HepG2 (cell line): ENCODE data around the gene FN1. TPM values are rescaled to one million over a fixed set of nuclear protein-coding genes. Genes with fewer than 3 reads are reported as not detected.
A peak's percentile ranks its signal among the peaks of the same experiment; 100 is the strongest.

ENCODE experiments used
- DRAP1 ChIP-seq: IDR thresholded peaks from 2 replicates; pipeline ENCODE4 v1.6.1; 2016; ENCODE audit warnings: missing genetic modification reagents, missing compliant biosample characterization
- GATAD2A ChIP-seq: IDR thresholded peaks from 2 replicates; pipeline ENCODE4 v1.6.1; 2016
- KLF15 ChIP-seq: sonication (generic); formaldehyde crosslinking; IDR thresholded peaks from 2 replicates; pipeline ENCODE4 v1.8.1; 2023; ENCODE audit warnings: borderline replicate concordance, mild to moderate bottlenecking, inconsistent platforms, missing genetic modification reagents, mixed read lengths
- MAFK ChIP-seq, 2 experiments: IDR thresholded peaks in 1 of 2; conservative IDR thresholded peaks in 1 of 2; 2 replicates each; pipeline ENCODE4 v1.6.1; 2011; ENCODE audit warnings: improper control_type of control experiment in 2 of 2, low read length in 2 of 2
- MIER2 ChIP-seq: IDR thresholded peaks from 2 replicates; pipeline ENCODE4 v1.6.1; 2016; ENCODE audit warnings: missing biosample characterization, missing genetic modification reagents
- MLX ChIP-seq: IDR thresholded peaks from 2 replicates; pipeline ENCODE4 v1.6.1; 2016
- MTA1 ChIP-seq: sonication (generic); formaldehyde crosslinking; IDR thresholded peaks from 2 replicates; pipeline ENCODE4 v1.4.0; 2020; ENCODE audit warnings: missing genetic modification reagents, mild to moderate bottlenecking, borderline replicate concordance
- MTF1 ChIP-seq: sonication (generic); formaldehyde crosslinking; IDR thresholded peaks from 2 replicates; pipeline ENCODE4 v1.5.0; 2020; ENCODE audit warnings: missing genetic modification reagents
- PRDM4 ChIP-seq: sonication (generic); formaldehyde crosslinking; IDR thresholded peaks from 2 replicates; pipeline ENCODE4 v1.9.0; 2021; ENCODE audit warnings: missing genetic modification reagents, borderline replicate concordance
- RCOR2 ChIP-seq: IDR thresholded peaks from 2 replicates; pipeline ENCODE4 v1.6.1; 2016; ENCODE audit warnings: missing biosample characterization, missing genetic modification reagents
- REPIN1 ChIP-seq: sonication (generic); formaldehyde crosslinking; IDR thresholded peaks from 2 replicates; pipeline ENCODE4 v1.8.0; 2022; ENCODE audit warnings: missing genetic modification reagents, low read depth, mild to moderate bottlenecking, borderline replicate concordance
- RFXANK ChIP-seq: IDR thresholded peaks from 2 replicates; pipeline ENCODE4 v1.6.1; 2016
- SCMH1 ChIP-seq: sonication (generic); formaldehyde crosslinking; IDR thresholded peaks from 2 replicates; pipeline ENCODE4 v1.9.0; 2021; ENCODE audit warnings: missing genetic modification reagents, mild to moderate bottlenecking, borderline replicate concordance
- SIX4 ChIP-seq: sonication (generic); formaldehyde crosslinking; IDR thresholded peaks from 2 replicates; pipeline ENCODE4 v1.4.0; 2020; ENCODE audit warnings: missing genetic modification reagents
- TCF7 ChIP-seq: sonication (generic); IDR thresholded peaks from 2 replicates; pipeline ENCODE4 v1.6.1; 2016; ENCODE audit warnings: antibody characterized with exemption, low read depth
- TOPORS ChIP-seq: sonication (generic); formaldehyde crosslinking; IDR thresholded peaks from 2 replicates; pipeline ENCODE4 v1.8.0; 2023; ENCODE audit warnings: mild to moderate bottlenecking, missing genetic modification reagents
- ZBTB4 ChIP-seq: sonication (generic); formaldehyde crosslinking; IDR thresholded peaks from 2 replicates; pipeline ENCODE4 v1.4.0; 2020; ENCODE audit warnings: missing genetic modification reagents, mild to moderate bottlenecking, borderline replicate concordance
- ZBTB8A ChIP-seq: sonication (generic); formaldehyde crosslinking; IDR thresholded peaks from 2 replicates; pipeline ENCODE4 v1.4.0; 2020; ENCODE audit warnings: mild to moderate bottlenecking, low read depth, missing genetic modification reagents, borderline replicate concordance
- ZNF274 ChIP-seq: sonication (generic); formaldehyde crosslinking; IDR thresholded peaks from 2 replicates; pipeline ENCODE4 v1.5.1; 2020; ENCODE audit warnings: mild to moderate bottlenecking, missing genetic modification reagents
- ZNF512 ChIP-seq: sonication (generic); formaldehyde crosslinking; IDR thresholded peaks from 2 replicates; pipeline ENCODE4 v1.4.0; 2020; ENCODE audit warnings: mild to moderate bottlenecking, missing genetic modification reagents
- ZNF644 ChIP-seq: IDR thresholded peaks from 2 replicates; pipeline ENCODE4 v1.6.1; 2016; ENCODE audit warnings: low read depth
- polyA plus RNA-seq, 8 experiments: library from polyadenylated mRNA; depleted of rRNA in 3 of 8; stranded (reverse) in 7 of 8; unstranded in 1 of 8; fragments of >200 nt; fragmentation: Illumina TruSeq in 4 of 8; extraction: Trizol in 4 of 8; gene quantifications; 2 replicates each; pipeline versions ENCODE4 v1.2.1 to v1.2.3, GENCODE V29; 2011 to 2016; ENCODE audit warnings: low read depth in 4 of 8, missing spikeins in 1 of 8, mixed read lengths in 1 of 8; ENCODE audit not compliant: insufficient read depth in 1 of 8
- total RNA-seq, 5 experiments: library from RNA; depleted of rRNA; stranded (reverse); fragments of >200 nt; fragmentation: Illumina TruSeq; extraction: Trizol; gene quantifications; 2 replicates each; pipeline ENCODE4 v1.2.3, GENCODE V29; 2016; ENCODE audit warnings: low read depth in 1 of 5

Gene FN1
- total and polyA plus RNA-seq, 2 of the 13 experiments (the other 11 are each of a cell fraction or from before 2014, with no cell fraction given): 1,847 to 6,471 TPM

GRCh38 chr2:215435870-215436704 is at the start of gene FN1 (continued):
- TF ChIP-seq KLF15 (CRISPR knock-in tag) (no peak; the same call in 1 of the 2 replicates), TCF7 (no peak), MIER2 (CRISPR knock-in tag) (no peak), SIX4 (CRISPR knock-in tag) (peak; percentile 69; the same call in 1 of the 2 replicates), PRDM4 (CRISPR knock-in tag) (no peak), ZNF644 (CRISPR knock-in tag) (no peak), TOPORS (CRISPR knock-in tag) (peak; percentile 87; the same call in 1 of the 2 replicates), GATAD2A (0 out of 2 replicates have a peak, but pooled peaks have one; percentile 32), SCMH1 (CRISPR knock-in tag) (no peak), MTF1 (CRISPR knock-in tag) (no peak), MLX (peak; percentile 45; the same call in 1 of the 2 replicates), MAFK (conservative IDR thresholded peaks at IDR 0.05 in 1 of 2, IDR thresholded peaks at IDR 0.05 in 1 of 2; ENCODE audit: low read length in 2 of 2) (no peak), REPIN1 (peak; percentile 83; the same call in 1 of the 2 replicates), RFXANK (0 out of 2 replicates have a peak, but pooled peaks have one; percentile 83), DRAP1 (peak; percentile 99), MTA1 (peak; percentile 75; the same call in 1 of the 2 replicates), ZNF274 (CRISPR knock-in tag) (peak; percentile 44; the same call in 1 of the 2 replicates), ZBTB8A (CRISPR knock-in tag) (no peak), RCOR2 (CRISPR knock-in tag) (no peak; the same call in 1 of the 2 replicates), ZNF512 (CRISPR knock-in tag) (no peak), ZBTB4 (CRISPR knock-in tag) (peak; percentile 82; the same call in 1 of the 2 replicates)
